Liver (tissue), 3 donors: ENCODE results near the gene CTNNA1.

Experiments
- EGR1 ChIP-seq, 2 donors: IDR thresholded peaks; 2 replicates each; pipeline ENCODE4 v1.6.1; 2016 to 2018; ENCODE audit warnings: antibody characterized with exemption in 2 of 2, low read depth in 2 of 2
- HNF4G ChIP-seq: IDR thresholded peaks from 2 replicates; pipeline ENCODE4 v1.6.1; 2016; ENCODE audit warnings: antibody characterized with exemption
- RAD21 ChIP-seq, 2 donors: IDR thresholded peaks; 2 replicates each; pipeline ENCODE4 v1.6.1; 2016; ENCODE audit warnings: antibody characterized with exemption in 2 of 2, mild to moderate bottlenecking in 2 of 2
- RXRA ChIP-seq, 2 donors: IDR thresholded peaks; 2 replicates each; pipeline ENCODE4 v1.6.1; 2017 to 2018; ENCODE audit warnings: antibody characterized with exemption in 2 of 2, mild to moderate bottlenecking in 1 of 2
- TAF1 ChIP-seq: conservative IDR thresholded peaks from 2 replicates; pipeline ENCODE4 v1.6.1; 2016; ENCODE audit warnings: antibody characterized with exemption, mild to moderate bottlenecking
- YY1 ChIP-seq: IDR thresholded peaks from 2 replicates; pipeline ENCODE4 v1.6.1; 2016; ENCODE audit warnings: antibody characterized with exemption, mild to moderate bottlenecking
- TF ChIP-seq, protein P1 (sequence below): fragments of 150-350 bp; IDR thresholded peaks from 2 replicates; pipeline ENCODE4 v1.5.1; 2017; ENCODE audit warnings: improper control_type of control experiment, low read depth, low read length; ENCODE audit not compliant: missing input control
- TF ChIP-seq, protein P2 (sequence below): IDR thresholded peaks from 2 replicates; pipeline ENCODE4 v1.6.1; 2016; ENCODE audit warnings: antibody characterized with exemption
- TF ChIP-seq, protein P3 (sequence below): IDR thresholded peaks from 2 replicates; pipeline ENCODE4 v1.6.1; 2016; ENCODE audit warnings: antibody characterized with exemption
- TF ChIP-seq, protein P4 (sequence below): IDR thresholded peaks from 2 replicates; pipeline ENCODE4 v1.6.1; 2016; ENCODE audit warnings: antibody characterized with exemption, mild to moderate bottlenecking
- donor health status: healthy.
- donor health status: healthy.

DNA sequence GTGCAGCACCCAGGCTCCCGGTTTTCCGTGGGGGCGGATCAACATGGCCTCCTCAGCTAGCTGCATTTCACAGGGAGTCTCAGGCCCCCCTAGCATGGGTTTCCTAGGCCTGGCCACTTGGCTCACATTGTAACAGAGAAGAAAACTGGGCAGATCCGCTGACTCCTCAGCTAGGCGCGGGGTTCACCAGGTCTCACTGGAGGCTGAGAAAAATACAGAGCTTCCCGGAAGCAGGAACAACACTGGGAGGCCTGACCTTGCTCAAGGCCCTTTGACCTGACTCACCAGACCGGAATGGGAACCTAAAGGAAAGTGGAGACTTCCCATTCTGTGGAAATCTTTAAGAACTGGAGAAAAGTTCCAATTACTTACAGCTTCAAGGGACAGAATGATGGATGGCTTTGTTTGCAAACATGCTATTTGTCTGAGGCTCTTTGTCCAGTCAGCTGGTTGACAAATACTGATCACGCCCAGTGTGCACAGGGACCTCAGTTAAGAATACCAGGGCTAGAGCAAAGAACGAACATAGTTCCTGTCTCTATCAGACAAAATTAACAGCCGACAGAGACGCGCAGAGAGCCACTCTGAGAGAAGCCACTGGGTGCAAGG is 210.6 kb downstream of the CTNNA1 start:
- TF ChIP-seq, protein P1, sequence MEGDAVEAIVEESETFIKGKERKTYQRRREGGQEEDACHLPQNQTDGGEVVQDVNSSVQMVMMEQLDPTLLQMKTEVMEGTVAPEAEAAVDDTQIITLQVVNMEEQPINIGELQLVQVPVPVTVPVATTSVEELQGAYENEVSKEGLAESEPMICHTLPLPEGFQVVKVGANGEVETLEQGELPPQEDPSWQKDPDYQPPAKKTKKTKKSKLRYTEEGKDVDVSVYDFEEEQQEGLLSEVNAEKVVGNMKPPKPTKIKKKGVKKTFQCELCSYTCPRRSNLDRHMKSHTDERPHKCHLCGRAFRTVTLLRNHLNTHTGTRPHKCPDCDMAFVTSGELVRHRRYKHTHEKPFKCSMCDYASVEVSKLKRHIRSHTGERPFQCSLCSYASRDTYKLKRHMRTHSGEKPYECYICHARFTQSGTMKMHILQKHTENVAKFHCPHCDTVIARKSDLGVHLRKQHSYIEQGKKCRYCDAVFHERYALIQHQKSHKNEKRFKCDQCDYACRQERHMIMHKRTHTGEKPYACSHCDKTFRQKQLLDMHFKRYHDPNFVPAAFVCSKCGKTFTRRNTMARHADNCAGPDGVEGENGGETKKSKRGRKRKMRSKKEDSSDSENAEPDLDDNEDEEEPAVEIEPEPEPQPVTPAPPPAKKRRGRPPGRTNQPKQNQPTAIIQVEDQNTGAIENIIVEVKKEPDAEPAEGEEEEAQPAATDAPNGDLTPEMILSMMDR = no peak
- peak in 1 of 2 donors; percentile 32 for TF ChIP-seq RAD21 (IDR thresholded peaks at IDR 0.05)
- no peak for TF ChIP-seq RXRA (IDR thresholded peaks at IDR 0.05)
- TF ChIP-seq, protein P2, sequence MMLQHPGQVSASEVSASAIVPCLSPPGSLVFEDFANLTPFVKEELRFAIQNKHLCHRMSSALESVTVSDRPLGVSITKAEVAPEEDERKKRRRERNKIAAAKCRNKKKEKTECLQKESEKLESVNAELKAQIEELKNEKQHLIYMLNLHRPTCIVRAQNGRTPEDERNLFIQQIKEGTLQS = no peak
- TF ChIP-seq TAF1 = no peak
- TF ChIP-seq, protein P3, sequence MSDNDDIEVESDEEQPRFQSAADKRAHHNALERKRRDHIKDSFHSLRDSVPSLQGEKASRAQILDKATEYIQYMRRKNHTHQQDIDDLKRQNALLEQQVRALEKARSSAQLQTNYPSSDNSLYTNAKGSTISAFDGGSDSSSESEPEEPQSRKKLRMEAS = peak; percentile 21
- no peak for TF ChIP-seq YY1
- TF ChIP-seq EGR1 (IDR thresholded peaks at IDR 0.05; ENCODE audit: low read depth in 2 of 2) = no peak
- no peak for TF ChIP-seq HNF4G
- TF ChIP-seq, protein P4, sequence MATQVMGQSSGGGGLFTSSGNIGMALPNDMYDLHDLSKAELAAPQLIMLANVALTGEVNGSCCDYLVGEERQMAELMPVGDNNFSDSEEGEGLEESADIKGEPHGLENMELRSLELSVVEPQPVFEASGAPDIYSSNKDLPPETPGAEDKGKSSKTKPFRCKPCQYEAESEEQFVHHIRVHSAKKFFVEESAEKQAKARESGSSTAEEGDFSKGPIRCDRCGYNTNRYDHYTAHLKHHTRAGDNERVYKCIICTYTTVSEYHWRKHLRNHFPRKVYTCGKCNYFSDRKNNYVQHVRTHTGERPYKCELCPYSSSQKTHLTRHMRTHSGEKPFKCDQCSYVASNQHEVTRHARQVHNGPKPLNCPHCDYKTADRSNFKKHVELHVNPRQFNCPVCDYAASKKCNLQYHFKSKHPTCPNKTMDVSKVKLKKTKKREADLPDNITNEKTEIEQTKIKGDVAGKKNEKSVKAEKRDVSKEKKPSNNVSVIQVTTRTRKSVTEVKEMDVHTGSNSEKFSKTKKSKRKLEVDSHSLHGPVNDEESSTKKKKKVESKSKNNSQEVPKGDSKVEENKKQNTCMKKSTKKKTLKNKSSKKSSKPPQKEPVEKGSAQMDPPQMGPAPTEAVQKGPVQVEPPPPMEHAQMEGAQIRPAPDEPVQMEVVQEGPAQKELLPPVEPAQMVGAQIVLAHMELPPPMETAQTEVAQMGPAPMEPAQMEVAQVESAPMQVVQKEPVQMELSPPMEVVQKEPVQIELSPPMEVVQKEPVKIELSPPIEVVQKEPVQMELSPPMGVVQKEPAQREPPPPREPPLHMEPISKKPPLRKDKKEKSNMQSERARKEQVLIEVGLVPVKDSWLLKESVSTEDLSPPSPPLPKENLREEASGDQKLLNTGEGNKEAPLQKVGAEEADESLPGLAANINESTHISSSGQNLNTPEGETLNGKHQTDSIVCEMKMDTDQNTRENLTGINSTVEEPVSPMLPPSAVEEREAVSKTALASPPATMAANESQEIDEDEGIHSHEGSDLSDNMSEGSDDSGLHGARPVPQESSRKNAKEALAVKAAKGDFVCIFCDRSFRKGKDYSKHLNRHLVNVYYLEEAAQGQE = no peak
